GM12878 (cell line): ENCODE data around the gene DCX. TPM values are rescaled to one million over a fixed set of nuclear protein-coding genes. Genes with fewer than 3 reads are reported as not detected.

Experiments
- ATAC-seq: fragments of 200-7000 bp; cut with Tn5 transposase; 3 replicates; pipeline ENCODE4 v1.9.1; 2020; ENCODE audit warnings: mild to moderate bottlenecking, moderate library complexity
- BruUV-seq: library from RNA; stranded (reverse); fragments of 400-500 nt; replicated peaks from 2 replicates; lab custom pipeline; 2021; lab: Mats Ljungman, UMichigan
- CTCF ChIA-PET: fragments of 300-600 bp; sonication (Branson Sonifier 250); formaldehyde crosslinking; extraction: SDS; loops from one replicate; lab custom pipeline; 2021; ENCODE audit warnings: inconsistent platforms; lab: Yijun Ruan, JAX
- POLR2A ChIA-PET: fragments of 350-600 bp; formaldehyde crosslinking; extraction: SDS; loops from one replicate; lab custom pipeline; 2021; ENCODE audit warnings: inconsistent platforms; lab: Charles Lee
- RAD21 ChIA-PET: fragments of 300-600 bp; sonication (Branson Sonifier 250); formaldehyde crosslinking; loops from one replicate; lab custom pipeline; 2023; ENCODE audit warnings: antibody characterized with exemption; ENCODE audit not compliant: unreplicated experiment; lab: Charles Lee
- SMC1A ChIA-PET: fragments of 300-600 bp; sonication (Branson Sonifier 250); formaldehyde crosslinking; loops from one replicate; lab custom pipeline; 2023; ENCODE audit not compliant: unreplicated experiment, uncharacterized antibody; lab: Charles Lee
- DNase-seq: peaks from one replicate; pipeline ENCODE4 v3.0.0-alpha.2; 2011; ENCODE audit warnings: low read depth, low spot score
- FAIRE-seq: peaks from 3 replicates; lab custom pipeline; 2011; peaks lifted over from hg19 to GRCh38; lab: Jason Lieb, UNC
- H2AFZ ChIP-seq: 2 replicates; pipeline ENCODE4 v1.6.0; 2011; ENCODE audit warnings: low read depth, low read length, control low read depth; ENCODE audit not compliant: control insufficient read depth
- H3K27ac ChIP-seq: 2 replicates; pipeline ENCODE4 v1.5.1; 2011; ENCODE audit warnings: control low read depth; ENCODE audit not compliant: control insufficient read depth, insufficient read depth
- H3K27me3 ChIP-seq, 2 experiments: replicated peaks in 1 of 2; 2 replicates each; pipeline versions ENCODE4 v1.6.0 to v1.6.1; 2011; ENCODE audit warnings: low read length in 1 of 2; ENCODE audit not compliant: control insufficient read depth in 2 of 2, insufficient read depth in 2 of 2
- H3K36me3 ChIP-seq, 2 experiments: 2 replicates each; pipeline ENCODE4 v1.5.1; 2011; ENCODE audit warnings: low read length in 1 of 2; ENCODE audit not compliant: control insufficient read depth in 2 of 2, insufficient read depth in 2 of 2
- H3K4me1 ChIP-seq: 2 replicates; pipeline ENCODE4 v1.6.1; 2011; ENCODE audit warnings: mild to moderate bottlenecking, low read length, moderate library complexity, mixed read lengths; ENCODE audit not compliant: control insufficient read depth, insufficient read depth
- H3K4me2 ChIP-seq: 2 replicates; pipeline ENCODE4 v1.6.0; 2011; ENCODE audit warnings: control low read depth; ENCODE audit not compliant: control insufficient read depth, insufficient read depth
- H3K4me3 ChIP-seq: fragments of 200-600 bp; sonication (generic); 2 replicates; pipeline ENCODE4 v1.5.1; 2016
- H3K79me2 ChIP-seq: 2 replicates; pipeline ENCODE4 v1.6.0; 2011; ENCODE audit warnings: low read length; ENCODE audit not compliant: control insufficient read depth, insufficient read depth
- H3K9ac ChIP-seq: 2 replicates; pipeline ENCODE4 v1.8.0; 2011; ENCODE audit warnings: low read length, control low read depth, mixed read lengths; ENCODE audit not compliant: control insufficient read depth, insufficient read depth
- H3K9me3 ChIP-seq: replicated peaks from 3 replicates; pipeline ENCODE4 v1.5.1; 2011; ENCODE audit warnings: mild to moderate bottlenecking, low read length; ENCODE audit not compliant: control insufficient read depth, insufficient read depth
- H4K20me1 ChIP-seq: 2 replicates; pipeline ENCODE4 v1.6.0; 2011; ENCODE audit not compliant: control insufficient read depth, insufficient read depth
- BRCA1 ChIP-seq: IDR thresholded peaks from 2 replicates; pipeline ENCODE4 v1.6.1; 2011; ENCODE audit warnings: low read depth, low read length, improper control_type of control experiment
- MYC ChIP-seq: IDR thresholded peaks from 2 replicates; pipeline ENCODE4 v1.6.1; 2011; ENCODE audit warnings: mild to moderate bottlenecking, low read length, moderate library complexity, inconsistent platforms; ENCODE audit not compliant: insufficient read depth, insufficient replicate concordance, insufficient read length, severe bottlenecking
- PML ChIP-seq: IDR thresholded peaks from 2 replicates; pipeline ENCODE4 v1.6.1; 2012; ENCODE audit warnings: low read length, inconsistent platforms
- RCOR1 ChIP-seq: conservative IDR thresholded peaks from 2 replicates; pipeline ENCODE4 v1.6.1; 2012; ENCODE audit warnings: low read depth, low read length, improper control_type of control experiment
- RELA ChIP-seq: fragments of 450-650 bp; IDR thresholded peaks from 2 replicates; pipeline ENCODE4 v1.8.0; 2014; ENCODE audit warnings: borderline replicate concordance; ENCODE audit not compliant: partially characterized antibody
- SIN3A ChIP-seq: IDR thresholded peaks from 2 replicates; pipeline ENCODE4 v1.6.1; 2012; ENCODE audit warnings: low read depth, low read length, improper control_type of control experiment
- SMARCA5 ChIP-seq: fragments of 450-650 bp; IDR thresholded peaks from 2 replicates; pipeline ENCODE4 v1.6.1; 2017; ENCODE audit warnings: mild to moderate bottlenecking
- SREBF1 ChIP-seq: IDR thresholded peaks from 2 replicates; pipeline ENCODE4 v1.6.1; 2012; ENCODE audit warnings: mild to moderate bottlenecking, low read length
- WGBS: methylation state at CpG from one replicate; pipeline ENCODE4 v1.1.6; 2016; ENCODE audit warnings: low lambda C conversion rate; ENCODE audit not compliant: insufficient replicate concordance, insufficient coverage; ENCODE audit errors: missing lambda C conversion rate; 5-methylcytosine and 5-hydroxymethylcytosine counted together
- in situ Hi-C: fragments of 300-500 bp; cut with MboI; formaldehyde crosslinking; loops from 9 replicates; pipeline ENCODE4 v1.14.3; 2018; ENCODE audit warnings: mixed read lengths
- intact Hi-C: fragments of 100-400 bp; cut with micrococcal nuclease; formaldehyde crosslinking; loops from one replicate; pipeline ENCODE4 v1.14.2; 2022; ENCODE audit not compliant: unreplicated experiment
- polyA plus RNA-seq, 11 experiments: library from polyadenylated mRNA; depleted of rRNA in 4 of 11; unstranded in 6 of 11; stranded (reverse) in 5 of 11; fragments of >200 nt; fragmentation: Nextera tagmentation in 4 of 11; fragmentation: Illumina TruSeq in 1 of 11; extraction: Ambion mirVana in 4 of 11; extraction: Trizol in 1 of 11; gene quantifications; 1 replicate in 1 of 11; 2 replicates in 10 of 11; pipeline versions ENCODE4 v1.2.1 to v1.2.3, GENCODE V29; 2011 to 2016; ENCODE audit warnings: inconsistent platforms in 2 of 11, missing spikeins in 2 of 11, low read depth in 1 of 11
- total RNA-seq, 4 experiments: library from RNA; depleted of rRNA in 3 of 4; stranded (reverse); fragments of >200 nt in 3 of 4; fragmentation: Illumina TruSeq in 1 of 4; extraction: Trizol in 1 of 4; gene quantifications; 2 replicates each; pipeline versions ENCODE4 v1.2.1 to v1.2.3, GENCODE V29; 2013 to 2021
- TF ChIP-seq, protein P1 (sequence below): fragments of 450-650 bp; IDR thresholded peaks from 2 replicates; pipeline ENCODE4 v1.6.1; 2016; ENCODE audit warnings: mild to moderate bottlenecking, moderate library complexity, borderline replicate concordance
- TF ChIP-seq, protein P2 (sequence below): fragments of 450-650 bp; IDR thresholded peaks from 2 replicates; pipeline ENCODE4 v1.6.1; 2017; ENCODE audit warnings: antibody characterized with exemption, mild to moderate bottlenecking, moderate library complexity
- TF ChIP-seq, protein P3 (sequence below): fragments of 450-650 bp; IDR thresholded peaks from 2 replicates; pipeline ENCODE4 v1.6.1; 2017; ENCODE audit warnings: borderline replicate concordance

Gene DCX
- total and polyA plus RNA-seq, 10 of the 15 experiments (the other 5 are each of a cell fraction or from before 2014, with no cell fraction given), result under 0.01 TPM; not detected in 9

DNA sequence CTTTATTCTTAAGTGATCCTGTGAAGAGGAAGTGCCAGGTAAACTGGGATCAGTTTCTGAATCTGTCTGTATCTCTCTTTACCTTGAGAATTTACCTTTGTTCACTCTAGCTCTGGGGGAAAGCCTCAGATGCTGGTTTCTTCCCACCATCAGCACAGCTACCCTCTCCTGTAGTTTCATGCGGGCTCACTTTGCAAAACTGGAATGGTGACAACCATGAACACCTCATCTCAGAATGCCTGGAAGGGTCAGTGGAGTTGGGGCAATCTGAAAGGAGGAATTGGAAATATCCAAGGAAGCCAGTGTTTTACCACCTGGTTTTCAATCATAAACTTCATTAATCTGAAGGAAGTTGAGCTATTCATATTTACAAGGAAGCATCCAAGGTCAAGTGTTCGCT is 30.8 kb upstream of the DCX start (continued):
- TF ChIP-seq, protein P1, sequence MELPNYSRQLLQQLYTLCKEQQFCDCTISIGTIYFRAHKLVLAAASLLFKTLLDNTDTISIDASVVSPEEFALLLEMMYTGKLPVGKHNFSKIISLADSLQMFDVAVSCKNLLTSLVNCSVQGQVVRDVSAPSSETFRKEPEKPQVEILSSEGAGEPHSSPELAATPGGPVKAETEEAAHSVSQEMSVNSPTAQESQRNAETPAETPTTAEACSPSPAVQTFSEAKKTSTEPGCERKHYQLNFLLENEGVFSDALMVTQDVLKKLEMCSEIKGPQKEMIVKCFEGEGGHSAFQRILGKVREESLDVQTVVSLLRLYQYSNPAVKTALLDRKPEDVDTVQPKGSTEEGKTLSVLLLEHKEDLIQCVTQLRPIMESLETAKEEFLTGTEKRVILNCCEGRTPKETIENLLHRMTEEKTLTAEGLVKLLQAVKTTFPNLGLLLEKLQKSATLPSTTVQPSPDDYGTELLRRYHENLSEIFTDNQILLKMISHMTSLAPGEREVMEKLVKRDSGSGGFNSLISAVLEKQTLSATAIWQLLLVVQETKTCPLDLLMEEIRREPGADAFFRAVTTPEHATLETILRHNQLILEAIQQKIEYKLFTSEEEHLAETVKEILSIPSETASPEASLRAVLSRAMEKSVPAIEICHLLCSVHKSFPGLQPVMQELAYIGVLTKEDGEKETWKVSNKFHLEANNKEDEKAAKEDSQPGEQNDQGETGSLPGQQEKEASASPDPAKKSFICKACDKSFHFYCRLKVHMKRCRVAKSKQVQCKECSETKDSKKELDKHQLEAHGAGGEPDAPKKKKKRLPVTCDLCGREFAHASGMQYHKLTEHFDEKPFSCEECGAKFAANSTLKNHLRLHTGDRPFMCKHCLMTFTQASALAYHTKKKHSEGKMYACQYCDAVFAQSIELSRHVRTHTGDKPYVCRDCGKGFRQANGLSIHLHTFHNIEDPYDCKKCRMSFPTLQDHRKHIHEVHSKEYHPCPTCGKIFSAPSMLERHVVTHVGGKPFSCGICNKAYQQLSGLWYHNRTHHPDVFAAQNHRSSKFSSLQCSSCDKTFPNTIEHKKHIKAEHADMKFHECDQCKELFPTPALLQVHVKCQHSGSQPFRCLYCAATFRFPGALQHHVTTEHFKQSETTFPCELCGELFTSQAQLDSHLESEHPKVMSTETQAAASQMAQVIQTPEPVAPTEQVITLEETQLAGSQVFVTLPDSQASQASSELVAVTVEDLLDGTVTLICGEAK, result no peak
- TF ChIP-seq RELA (no peak), PML (no peak), SREBF1 (no peak)

DNA sequence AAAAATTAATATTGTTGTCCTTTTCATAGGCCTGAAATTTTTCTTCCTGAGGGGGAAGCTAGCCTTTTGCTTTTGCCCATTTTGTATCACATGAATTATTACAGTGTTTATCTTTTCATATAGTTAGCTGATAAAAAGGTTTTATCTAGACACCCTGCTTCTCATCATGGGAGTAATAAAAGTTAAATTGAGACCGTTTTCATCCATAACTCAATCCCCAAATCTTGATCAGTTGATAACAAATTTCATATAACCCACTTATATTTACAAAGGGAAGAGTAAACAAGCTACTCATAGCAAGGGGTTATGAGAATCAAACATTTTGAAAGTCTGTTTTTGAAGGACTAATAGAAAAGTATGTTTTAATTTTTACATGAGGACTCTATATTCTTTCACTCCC is 23.5 kb upstream of the DCX start:
- no peak for ATAC-seq
- SMC1A ChIA-PET, result interaction anchor here (0.7 to 1.8 kb wide), 4 partner anchors 9 to 208 kb away, joined by 3 to 5 read pairs (median 3); no protein-coding TSS in a partner anchor
- in situ Hi-C loops, result no loop called here

More for the DNA sequence above, 23.5 kb upstream of the DCX start:
- intact Hi-C loops, result no loop called here
- Histone ChIP-seq H3K27ac (no peak overlapping the region), H3K4me1 (no peaks in the 10 kb centered on the region), H3K9me3 (no peaks in the 10 kb centered on the region; the same call in 2 of the 3 replicates), H3K36me3 (no peaks in the 10 kb centered on the region), H3K4me2 (no peak overlapping the region), H4K20me1 (no peaks in the 10 kb centered on the region), H3K4me3 (no peak overlapping the region), H3K9ac (no peak overlapping the region), H2AFZ (no peak overlapping the region), H3K27me3 (no peaks in the 10 kb centered on the region; a peak in 1 of 4 replicates)
- CTCF ChIA-PET, result interaction anchor here (1.2 to 2.1 kb wide), 3 partner anchors 9 to 269 kb away, joined by 3 to 20 read pairs (median 4); no protein-coding TSS in a partner anchor
- no peak for DNase-seq
- TF ChIP-seq MYC, result no peak
- no peak for TF ChIP-seq SMARCA5
- no peak for TF ChIP-seq BRCA1
- TF ChIP-seq, protein P2, sequence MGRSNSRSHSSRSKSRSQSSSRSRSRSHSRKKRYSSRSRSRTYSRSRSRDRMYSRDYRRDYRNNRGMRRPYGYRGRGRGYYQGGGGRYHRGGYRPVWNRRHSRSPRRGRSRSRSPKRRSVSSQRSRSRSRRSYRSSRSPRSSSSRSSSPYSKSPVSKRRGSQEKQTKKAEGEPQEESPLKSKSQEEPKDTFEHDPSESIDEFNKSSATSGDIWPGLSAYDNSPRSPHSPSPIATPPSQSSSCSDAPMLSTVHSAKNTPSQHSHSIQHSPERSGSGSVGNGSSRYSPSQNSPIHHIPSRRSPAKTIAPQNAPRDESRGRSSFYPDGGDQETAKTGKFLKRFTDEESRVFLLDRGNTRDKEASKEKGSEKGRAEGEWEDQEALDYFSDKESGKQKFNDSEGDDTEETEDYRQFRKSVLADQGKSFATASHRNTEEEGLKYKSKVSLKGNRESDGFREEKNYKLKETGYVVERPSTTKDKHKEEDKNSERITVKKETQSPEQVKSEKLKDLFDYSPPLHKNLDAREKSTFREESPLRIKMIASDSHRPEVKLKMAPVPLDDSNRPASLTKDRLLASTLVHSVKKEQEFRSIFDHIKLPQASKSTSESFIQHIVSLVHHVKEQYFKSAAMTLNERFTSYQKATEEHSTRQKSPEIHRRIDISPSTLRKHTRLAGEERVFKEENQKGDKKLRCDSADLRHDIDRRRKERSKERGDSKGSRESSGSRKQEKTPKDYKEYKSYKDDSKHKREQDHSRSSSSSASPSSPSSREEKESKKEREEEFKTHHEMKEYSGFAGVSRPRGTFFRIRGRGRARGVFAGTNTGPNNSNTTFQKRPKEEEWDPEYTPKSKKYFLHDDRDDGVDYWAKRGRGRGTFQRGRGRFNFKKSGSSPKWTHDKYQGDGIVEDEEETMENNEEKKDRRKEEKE, result no peak
- TF ChIP-seq, protein P3, sequence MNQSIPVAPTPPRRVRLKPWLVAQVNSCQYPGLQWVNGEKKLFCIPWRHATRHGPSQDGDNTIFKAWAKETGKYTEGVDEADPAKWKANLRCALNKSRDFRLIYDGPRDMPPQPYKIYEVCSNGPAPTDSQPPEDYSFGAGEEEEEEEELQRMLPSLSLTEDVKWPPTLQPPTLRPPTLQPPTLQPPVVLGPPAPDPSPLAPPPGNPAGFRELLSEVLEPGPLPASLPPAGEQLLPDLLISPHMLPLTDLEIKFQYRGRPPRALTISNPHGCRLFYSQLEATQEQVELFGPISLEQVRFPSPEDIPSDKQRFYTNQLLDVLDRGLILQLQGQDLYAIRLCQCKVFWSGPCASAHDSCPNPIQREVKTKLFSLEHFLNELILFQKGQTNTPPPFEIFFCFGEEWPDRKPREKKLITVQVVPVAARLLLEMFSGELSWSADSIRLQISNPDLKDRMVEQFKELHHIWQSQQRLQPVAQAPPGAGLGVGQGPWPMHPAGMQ, result no peak
- TF ChIP-seq SIN3A, result no peak
- TF ChIP-seq RCOR1, result no peak
- TF ChIP-seq, all 136 proteins: peak for 0
- POLR2A ChIA-PET, result no interaction called here
- no TSS peak for BruUV-seq
- RAD21 ChIA-PET, result interaction anchor here (1.1 kb wide), 1 partner anchor 9 kb away, joined by 3 read pairs; no protein-coding TSS in a partner anchor
- FAIRE-seq, result no peak
- no peaks in the 10 kb centered on the region for H3K79me2 ChIP-seq
- 0% methylated on average over 1 of the region's 1 CpG for WGBS
